GM21526 (cell line): ENCODE results near the gene PRSS3.
"Not testable (repeated sequence)": the region's sequence is repeated elsewhere in the genome, so short reads cannot be mapped to it uniquely, and the experiment has no call there.

ENCODE experiments used
- ATAC-seq: cut with Tn5 transposase; IDR thresholded peaks from one replicate; pipeline ENCODE4 v1.9.1; 2021; ENCODE audit warnings: moderate library complexity; ENCODE audit not compliant: unreplicated experiment, low FRiP score

PRSS3 gene

DNA sequence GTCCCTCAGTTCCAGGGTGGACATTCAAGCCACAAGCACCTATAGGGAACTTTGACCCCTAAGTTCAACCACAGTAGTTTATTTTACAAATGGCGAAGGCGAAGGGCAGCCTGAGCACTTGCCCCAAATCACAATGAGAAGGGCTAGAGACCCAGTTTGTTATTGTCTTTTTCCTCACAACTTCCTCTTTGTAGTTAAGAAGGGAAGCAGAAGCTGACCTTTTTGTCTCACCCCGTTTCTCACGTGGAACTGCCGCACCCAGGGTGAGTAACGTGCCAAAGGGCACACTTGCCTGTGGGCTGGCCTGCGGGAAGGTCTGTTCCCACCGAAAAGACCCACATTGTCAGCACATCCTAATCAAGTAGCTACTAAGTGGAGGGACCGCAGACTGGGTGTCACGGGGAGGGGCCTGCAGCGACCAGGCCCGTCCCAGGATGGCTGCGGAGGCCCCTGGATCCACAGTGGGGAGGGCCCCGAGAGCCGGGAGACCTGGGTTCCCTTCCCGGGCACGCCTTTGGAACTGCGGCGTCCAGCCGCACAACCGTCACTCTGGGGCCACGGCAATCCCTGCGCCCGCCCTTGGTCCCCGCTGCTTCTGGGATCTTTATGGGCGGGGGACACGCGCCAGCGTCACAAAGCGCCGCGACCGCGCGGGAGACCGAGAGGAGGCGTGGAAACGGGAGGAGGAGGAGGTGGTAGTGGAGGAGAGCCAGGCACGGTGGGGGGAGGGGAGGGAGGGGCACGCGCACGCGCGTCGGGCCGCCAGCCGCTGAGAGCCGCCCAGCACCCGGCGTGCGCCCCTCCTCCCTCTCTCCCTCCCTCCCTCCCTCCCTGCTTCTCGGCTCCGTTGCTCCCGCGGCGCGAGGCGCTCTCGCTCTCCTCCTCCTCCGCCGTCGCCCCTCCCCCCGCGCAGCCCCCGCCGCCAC is 21.2 kb downstream of the PRSS3 start, which contains the start of gene UBE2R2:
TSS of gene UBE2R2 (plus strand) at position 834 of the 926 bp plus-strand sequence. CDS start 598 bp downstream, outside the sequence.
- peak; percentile 58 for ATAC-seq

DNA sequence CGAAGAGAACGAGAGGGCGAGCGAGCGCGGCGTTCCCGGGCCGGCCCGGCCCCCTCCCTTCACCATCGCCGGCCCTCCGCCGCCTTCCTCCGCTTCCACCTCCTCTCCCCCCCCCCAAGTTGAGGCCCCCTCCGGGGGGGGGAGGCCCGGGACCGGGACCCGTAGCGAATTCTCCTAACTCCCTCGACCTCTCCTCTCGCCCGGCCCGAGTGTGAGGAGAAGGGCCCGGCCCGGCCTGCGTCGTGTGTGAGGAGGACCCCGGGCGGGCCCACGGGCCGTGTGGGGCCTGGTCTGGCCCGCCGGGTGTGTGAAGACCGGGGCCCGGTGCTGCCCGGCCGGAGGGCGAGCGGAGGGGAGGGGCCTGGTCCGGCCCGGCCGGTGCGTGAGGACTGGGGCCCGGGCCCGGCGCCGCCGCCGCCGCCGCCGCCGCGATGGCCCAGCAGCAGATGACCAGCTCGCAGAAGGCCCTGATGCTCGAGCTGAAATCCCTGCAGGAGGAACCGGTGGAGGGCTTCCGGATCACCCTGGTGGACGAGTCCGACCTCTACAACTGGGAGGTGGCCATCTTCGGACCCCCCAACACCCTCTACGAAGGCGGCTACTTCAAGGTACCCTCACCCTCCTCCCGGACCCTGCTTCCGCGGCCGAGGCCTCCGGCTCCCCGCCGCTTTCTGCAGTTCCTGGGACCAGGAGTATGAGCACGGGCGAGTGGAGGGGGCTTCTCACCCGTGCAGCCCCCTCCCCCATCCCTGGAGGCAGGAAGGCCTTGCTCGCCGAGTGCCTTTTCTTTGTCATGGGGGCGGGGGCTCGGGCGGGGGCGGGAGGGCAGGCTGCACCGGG is 22.2 kb downstream of the PRSS3 start:
- ATAC-seq: no peak

DNA sequence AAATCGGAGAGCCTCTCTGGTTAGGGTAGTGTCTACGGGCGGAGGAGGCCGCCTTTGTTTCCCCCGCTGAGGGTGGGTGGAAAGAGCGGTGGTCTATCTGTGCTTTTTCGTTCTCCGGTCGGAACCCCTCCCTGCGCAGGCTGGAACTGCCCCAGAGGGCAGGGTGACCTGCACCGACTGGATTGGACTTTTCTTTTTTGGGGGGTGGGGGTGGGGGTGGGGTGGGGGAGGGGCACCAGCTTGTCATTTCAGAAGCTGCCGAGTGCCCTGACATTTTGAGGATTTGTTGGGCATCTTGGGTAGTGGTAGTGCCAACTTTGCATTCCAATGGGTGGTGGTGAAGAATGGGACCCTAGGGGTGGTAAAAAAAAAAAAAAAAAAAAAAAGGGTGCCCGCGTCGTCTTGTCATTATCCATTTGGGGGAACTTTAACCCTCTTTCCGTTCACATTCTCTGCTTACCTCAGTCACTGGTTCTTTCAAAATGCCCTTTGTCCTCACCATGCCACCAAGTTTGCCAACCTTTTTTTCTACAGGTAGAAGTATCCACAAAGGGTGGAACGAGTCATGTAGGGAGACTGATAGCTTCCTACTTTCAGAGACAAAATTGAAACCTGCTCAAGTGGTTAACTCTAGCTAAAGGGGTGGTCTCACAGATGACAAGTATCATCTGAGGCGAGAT is 22.9 kb downstream of the PRSS3 start:
- ATAC-seq: no peak

DNA sequence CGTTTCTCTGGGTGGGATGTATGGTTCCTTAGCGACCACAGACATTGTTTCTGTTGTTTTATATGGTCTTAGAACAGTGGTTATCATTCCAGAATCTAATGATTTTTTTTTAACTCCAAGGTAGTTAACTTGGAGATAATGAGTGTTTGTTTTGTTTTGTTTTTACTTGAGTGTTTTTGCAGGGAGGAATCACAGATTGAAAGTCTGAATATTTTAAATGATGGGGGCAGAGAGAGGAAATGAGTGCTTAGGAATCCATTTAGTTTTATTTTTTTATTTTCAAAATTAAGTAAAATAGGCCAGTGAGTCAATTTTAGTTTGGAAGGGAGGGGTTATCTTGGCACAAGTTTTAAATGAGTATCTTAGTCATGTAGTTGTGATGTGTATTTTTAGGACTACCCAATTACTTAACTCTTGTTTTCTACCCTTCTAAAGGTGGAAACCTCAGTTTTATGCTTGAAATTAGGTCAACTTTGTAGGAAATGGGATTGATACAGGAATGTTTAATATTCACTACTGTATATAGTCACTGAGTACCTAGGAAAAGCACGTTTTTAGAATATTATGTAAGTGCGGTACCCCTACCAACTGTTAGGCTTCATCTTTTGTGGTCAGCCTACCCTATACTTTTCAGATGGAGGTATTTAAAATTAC is 23.6 kb downstream of the PRSS3 start:
- no peak for ATAC-seq

DNA sequence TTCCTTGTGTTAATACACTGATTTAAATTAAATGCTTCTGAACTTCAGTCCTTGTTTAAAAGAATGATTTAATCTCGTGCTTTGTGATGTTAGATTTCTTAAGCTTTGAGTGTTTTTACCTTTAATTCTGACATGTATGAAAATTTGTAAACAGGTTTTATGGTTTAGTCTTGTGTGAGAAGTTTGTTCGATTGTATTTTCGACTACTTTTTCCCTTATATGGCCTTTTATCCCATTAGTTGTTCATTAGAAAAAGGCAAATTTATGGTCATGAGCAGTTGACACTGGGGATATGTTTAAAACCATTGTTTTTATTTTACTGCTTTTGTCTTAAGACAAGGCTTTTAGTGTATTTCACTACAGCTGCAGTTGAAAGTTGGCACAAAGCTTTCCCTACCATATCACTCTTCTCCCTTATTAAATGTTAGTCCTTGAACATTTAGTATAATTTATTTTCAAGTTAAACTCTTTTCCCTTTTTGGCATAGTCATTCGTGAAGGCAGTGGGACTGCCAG is 24.9 kb downstream of the PRSS3 start:
- no peak for ATAC-seq

DNA sequence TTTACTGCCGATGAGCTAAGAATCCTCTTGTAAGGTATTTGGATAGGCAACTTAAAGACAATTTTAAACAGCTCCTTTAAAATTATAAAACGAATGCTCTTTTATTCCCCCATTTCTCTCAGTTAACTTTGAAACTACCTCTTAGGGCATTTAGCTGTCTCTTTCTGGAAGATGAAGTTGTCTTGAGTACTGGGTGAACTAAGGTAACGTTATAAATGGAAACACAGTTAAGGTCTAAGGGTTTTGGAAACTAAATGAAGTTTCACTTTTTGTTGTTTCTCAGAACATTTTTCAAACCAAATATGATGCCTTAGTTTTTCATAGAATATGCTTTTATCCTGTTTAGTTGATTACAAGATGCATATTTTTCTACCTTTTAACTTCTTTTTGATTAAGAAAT is 28.4 kb downstream of the PRSS3 start:
- ATAC-seq: no peak

DNA sequence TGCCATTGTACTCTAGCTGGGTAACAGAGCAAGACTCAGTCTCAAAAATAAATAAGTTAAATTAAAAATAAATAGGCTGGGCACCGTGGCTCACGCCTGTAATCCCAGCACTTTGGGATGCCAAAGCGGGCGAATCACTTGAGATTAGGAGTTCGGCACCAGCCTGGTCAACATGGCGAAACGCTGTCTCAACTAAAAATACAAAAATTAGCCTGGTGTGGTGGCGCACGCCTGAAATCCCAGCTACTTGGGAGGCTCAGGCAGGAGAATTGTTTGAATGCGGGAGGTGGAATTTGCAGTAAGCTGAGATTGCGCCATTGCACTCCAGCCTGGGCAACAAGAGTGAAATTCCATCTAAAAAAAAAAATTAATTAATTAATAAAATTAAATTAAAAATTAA is 31.9 kb downstream of the PRSS3 start:
- not testable (repeated sequence) for ATAC-seq

DNA sequence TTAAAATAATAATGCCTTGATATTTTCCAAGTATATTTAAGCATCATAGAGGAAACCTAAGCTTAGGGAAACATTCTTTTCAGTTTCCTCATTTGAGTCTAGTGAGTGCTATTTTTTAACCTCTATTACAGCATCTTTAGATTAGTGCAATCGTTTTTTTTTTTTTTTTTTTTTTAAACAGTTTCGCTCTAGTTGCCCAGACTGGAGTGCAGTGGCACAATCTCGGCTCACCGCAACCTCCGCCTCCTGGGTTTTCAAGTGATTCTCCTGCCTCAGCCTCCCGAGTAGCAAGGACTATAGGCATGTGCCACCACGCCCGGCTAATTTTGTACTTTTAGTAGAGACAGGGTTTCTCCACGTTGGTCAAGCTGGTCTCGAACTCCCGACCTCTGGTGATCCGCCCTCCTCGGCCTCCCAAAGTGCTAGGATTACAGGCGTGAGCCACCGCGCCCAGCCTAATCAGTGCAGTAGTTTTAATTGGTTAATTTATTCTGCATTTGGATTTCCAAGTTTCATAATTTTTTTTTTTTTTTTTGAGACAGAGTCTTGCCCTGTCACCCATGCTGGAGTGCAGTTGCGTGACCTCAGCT is 34.4 kb downstream of the PRSS3 start:
- not testable (repeated sequence) for ATAC-seq

DNA sequence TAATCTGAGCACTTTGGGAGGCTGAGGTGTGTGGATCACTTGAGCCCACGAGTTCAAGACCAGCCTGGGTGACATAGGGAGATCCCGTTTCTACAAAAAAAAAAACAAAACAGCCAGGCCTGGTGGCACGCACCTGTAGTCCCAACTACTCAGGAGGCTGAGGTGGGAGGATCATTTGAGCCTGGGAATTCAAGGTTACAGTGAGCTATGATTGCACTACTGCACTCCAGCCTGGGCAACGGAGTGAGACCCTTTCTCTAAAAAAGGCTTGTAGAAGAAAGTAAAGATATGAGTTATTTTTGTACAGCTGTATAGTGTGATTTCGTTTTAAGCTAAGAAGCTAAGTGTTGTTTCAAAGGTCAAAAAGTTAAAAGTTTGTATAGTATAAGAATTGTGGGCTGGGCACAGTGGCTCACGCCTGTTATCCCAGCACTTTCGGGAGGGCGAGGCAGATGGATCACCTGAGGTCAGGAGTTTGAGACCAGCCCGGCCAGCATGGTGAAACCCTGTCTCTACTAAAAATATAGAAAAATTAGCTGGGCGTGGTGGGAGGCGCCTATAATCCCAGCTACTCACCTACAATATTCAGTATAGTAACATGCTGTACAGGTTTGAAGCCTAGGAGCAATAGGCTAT is 40.4 kb downstream of the PRSS3 start:
- ATAC-seq: no peak

DNA sequence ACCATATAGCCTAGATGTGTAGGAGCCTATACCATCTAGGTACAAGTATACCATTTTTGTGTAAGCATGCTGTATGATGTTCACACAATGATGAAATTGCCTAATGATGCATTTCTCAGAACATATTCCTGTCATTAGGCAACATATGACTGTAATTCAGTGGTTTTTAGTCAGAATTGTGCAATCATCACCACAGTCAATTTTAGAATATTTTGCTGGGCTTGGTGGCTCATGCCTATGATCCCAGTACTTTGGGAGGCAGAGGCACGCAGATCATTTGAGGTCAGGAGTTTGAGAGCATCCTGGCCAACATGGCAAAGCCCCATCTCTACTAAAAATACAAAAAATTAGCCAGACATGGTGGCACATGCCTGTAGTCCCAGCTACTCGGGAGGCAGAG is 40.9 kb downstream of the PRSS3 start:
- not testable (repeated sequence) for ATAC-seq

DNA sequence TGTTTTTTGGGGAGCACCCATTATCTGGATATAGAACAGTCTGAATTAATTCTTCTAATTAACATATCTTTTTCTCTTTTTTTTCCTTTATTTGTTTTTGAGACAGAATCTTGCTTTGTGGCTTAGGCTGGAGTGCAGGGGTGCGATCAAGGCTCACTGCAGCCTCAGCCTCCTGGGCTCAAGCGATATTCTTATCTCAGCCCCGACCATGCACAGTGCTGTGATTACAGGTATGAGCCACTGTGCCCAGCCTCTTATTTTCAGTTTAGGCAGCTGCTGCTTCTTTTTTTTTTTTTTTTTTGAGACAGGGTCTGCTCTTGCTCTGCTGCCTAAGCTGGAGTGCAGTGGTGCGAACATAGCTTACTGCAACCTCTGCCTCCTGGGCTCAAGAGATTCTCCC is 41.8 kb downstream of the PRSS3 start:
- no peak for ATAC-seq

DNA sequence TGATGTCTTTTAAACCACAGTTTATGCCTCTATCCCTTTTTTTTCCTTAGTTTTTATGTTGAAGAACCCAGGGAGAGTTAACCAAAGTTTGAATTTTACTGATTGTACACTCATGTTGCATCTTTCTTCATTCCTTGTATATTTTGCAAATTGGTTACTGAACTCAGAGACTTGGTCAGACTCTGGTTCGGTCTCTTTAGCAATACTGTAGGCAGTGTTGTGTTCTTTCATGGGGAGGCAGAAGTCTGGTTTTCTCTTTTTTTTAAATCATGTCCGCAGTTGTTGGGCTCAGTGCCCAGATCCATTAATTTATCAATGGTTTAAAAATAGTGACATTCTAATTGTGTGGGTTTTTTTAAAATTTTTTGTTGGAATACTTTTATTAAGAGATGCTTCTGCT is 45.0 kb downstream of the PRSS3 start:
- ATAC-seq: no peak

DNA sequence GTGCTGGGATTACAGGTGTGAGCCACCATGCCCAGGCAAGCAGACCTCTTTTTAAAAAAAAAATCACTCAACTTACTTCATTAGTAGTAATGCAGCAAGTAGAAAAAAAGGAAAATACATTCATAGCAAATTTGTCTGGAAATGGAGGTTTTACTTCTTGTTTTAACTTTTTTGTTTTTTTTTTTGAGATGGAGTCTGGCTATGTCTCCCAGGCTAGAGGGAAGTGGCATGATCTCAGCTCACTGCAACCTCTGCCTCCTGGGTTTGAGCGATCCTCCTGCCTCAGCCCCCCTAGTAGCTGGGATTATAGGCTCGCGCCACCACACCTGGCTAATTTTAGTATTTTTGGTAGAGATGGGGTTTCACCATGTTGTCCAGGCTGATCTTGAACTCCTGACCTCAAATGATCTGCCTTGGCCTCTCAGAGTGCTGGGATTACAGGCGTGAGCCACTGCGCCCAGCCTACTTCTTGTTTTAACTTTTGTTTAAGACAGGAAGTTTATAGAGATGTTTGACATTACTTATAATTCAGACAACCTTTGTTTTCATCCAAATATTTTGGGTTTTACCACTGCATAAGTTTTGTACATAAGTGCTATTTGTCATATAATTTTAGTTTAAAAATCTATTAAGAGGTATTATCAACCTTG is 48.1 kb downstream of the PRSS3 start:
- no peak for ATAC-seq

DNA sequence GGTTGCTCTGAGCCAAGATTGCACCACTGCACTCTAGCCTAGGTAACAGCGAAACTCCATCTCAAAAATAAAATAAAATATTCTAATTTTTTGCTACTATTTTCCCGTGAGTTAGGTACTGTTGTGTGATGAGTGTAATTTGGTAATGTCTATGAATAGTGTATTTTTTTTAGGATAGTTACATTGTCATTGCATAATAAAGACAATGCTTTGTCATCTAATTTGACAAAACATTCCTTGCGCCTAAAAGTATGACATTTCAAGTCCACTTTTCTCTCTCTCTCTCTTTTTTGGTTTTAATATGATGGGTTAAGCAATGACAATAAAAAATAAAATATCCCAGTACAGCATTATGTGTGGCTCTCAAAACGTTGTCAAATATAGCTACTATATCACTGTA is 50.9 kb downstream of the PRSS3 start:
- ATAC-seq: no peak

DNA sequence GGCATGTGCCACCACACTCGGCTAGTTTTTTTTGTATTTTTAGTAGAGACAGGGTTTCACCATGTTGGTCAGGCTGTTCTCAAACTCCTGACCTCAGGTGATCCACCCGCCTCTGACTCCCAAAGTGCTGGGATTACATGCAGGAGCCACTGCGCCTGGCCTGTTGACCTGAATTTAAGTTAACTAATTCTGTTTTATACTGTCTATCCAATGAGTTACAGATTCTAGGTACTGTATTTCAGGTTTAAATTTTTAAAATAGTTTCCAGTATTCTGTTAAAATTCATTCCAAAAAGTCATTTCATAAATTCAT is 52.5 kb downstream of the PRSS3 start:
- ATAC-seq: not testable (repeated sequence)
